Upper lobe of left lung (tissue), 6 donors: ENCODE results near the gene SLC45A3. TPM values are rescaled to one million over a fixed set of nuclear protein-coding genes. Genes with fewer than 3 reads are reported as not detected.

Source experiments
- ATAC-seq, 2 donors: fragments of 200-7000 bp; cut with Tn5 transposase; one replicate each; pipeline ENCODE4 v1.9.1; 2022; ENCODE audit warnings: mild to moderate bottlenecking in 2 of 2, moderate library complexity in 2 of 2; ENCODE audit not compliant: low FRiP score in 2 of 2
- DNase-seq, 2 donors: peaks; one replicate each; pipeline ENCODE4 v3.0.0-alpha.2; 2019 to 2020
- H3K27ac ChIP-seq, 4 donors: fragments of 200-600 bp; sonication (generic); one replicate each; pipeline ENCODE4 v1.5.1; 2016 to 2019
- H3K27me3 ChIP-seq, 4 donors: fragments of 200-600 bp; sonication (generic); one replicate each; pipeline ENCODE4 v1.5.1; 2017 to 2019
- H3K36me3 ChIP-seq, 4 donors: fragments of 200-600 bp; sonication (generic); one replicate each; pipeline ENCODE4 v1.5.1; 2016 to 2019
- H3K4me1 ChIP-seq, 4 donors: fragments of 200-600 bp; sonication (generic); one replicate each; pipeline ENCODE4 v1.5.1; 2018 to 2019
- H3K4me3 ChIP-seq, 4 donors: fragments of 200-600 bp; sonication (generic); one replicate each; pipeline ENCODE4 v1.5.1; 2017 to 2019; ENCODE audit warnings: mild to moderate bottlenecking in 2 of 4, moderate library complexity in 1 of 4
- H3K9me3 ChIP-seq, 4 donors: fragments of 200-600 bp; sonication (generic); one replicate each; pipeline ENCODE4 v1.5.1; 2018 to 2019
- CTCF ChIP-seq, 6 experiments: fragments of 450-650 bp in 4 of 6; fragments of 200-600 bp in 2 of 6; sonication (generic) in 2 of 6; IDR thresholded peaks; one replicate each; pipeline ENCODE4 v1.5.1; 2016 to 2019; ENCODE audit warnings: antibody characterized with exemption in 6 of 6
- EP300 ChIP-seq, 4 donors: sonication (generic); formaldehyde crosslinking; IDR thresholded peaks; one replicate each; pipeline ENCODE4 v1.5.1; 2017; ENCODE audit warnings: antibody characterized with exemption in 4 of 4, control low read depth in 2 of 4
- POLR2A ChIP-seq, 4 donors: fragments of 450-650 bp; IDR thresholded peaks; one replicate each; pipeline ENCODE4 v1.5.1; 2016 to 2017; ENCODE audit warnings: antibody characterized with exemption in 4 of 4, mild to moderate bottlenecking in 2 of 4
- POLR2AphosphoS5 ChIP-seq, 2 donors: sonication (generic); formaldehyde crosslinking; IDR thresholded peaks; one replicate each; pipeline ENCODE4 v1.5.1; 2017; ENCODE audit warnings: antibody characterized with exemption in 2 of 2
- WGBS, 2 donors: methylation state at CpG; one replicate each; pipeline ENCODE4 v1.1.5; 2017 to 2018; 5-methylcytosine and 5-hydroxymethylcytosine counted together
- total RNA-seq, 6 donors: library from RNA; depleted of rRNA in 4 of 6; stranded (reverse); fragments of >200 nt in 4 of 6; gene quantifications; one replicate each; pipeline versions ENCODE4 v1.1.0 to v1.2.1, GENCODE V29; 2016 to 2021
- donor health status: DM: no; HTN: no; CAD: no; lungs with moderate emphysema.
- donor health status: DM: no; HTN: yes; CAD: no; lungs with severe emphysema.

Gene SLC45A3
- total RNA-seq, 6 donors from 2014 or later, result 2.1 to 9.9 (median 4.1) TPM

DNA sequence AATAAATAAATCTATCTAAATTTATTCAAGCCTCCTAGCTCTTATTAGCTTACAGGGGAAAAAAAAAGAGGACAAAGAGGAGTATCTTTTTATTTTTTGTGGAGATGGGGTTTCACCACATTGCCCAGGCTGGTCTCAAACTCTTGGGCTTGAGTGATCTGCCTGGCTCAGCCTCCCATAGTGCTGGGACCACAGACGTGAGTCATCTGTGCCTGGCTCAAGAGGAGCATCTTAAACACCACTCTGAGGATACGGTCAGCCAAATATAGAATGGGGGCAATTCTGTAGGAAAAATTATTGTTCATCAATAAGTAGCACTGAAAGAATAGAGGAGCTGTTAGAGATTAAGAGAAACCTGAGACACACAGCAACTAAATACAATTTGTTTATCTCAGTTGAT is 24.1 kb downstream of the SLC45A3 start:
- ATAC-seq (no peak), DNase-seq (no peak)
- H3K27ac ChIP-seq, result no peak overlapping the region
- no peaks in the 10 kb centered on the region for H3K27me3 ChIP-seq
- no peaks in the 10 kb centered on the region for H3K9me3 ChIP-seq
- no peaks in the 10 kb centered on the region for H3K36me3 ChIP-seq
- WGBS, 2 donors, result 63 to 90% methylated on average over 2 of the region's 2 CpGs
- TF ChIP-seq CTCF (IDR thresholded peaks at IDR 0.05) (no peak), POLR2A (IDR thresholded peaks at IDR 0.05) (no peak), POLR2AphosphoS5 (IDR thresholded peaks at IDR 0.05) (no peak), EP300 (IDR thresholded peaks at IDR 0.05) (no peak)
- no peak overlapping the region for H3K4me3 ChIP-seq
- peaks cover 0 to 11% (median 1%) of the 10 kb centered on the region in 4 donors for H3K4me1 ChIP-seq

GRCh38 chr1:205652984-205653383 is 27.3 kb downstream of the SLC45A3 start:
- 76 to 82% methylated on average over 11 of the region's 11 CpGs for WGBS, 2 donors
- TF ChIP-seq POLR2AphosphoS5 (IDR thresholded peaks at IDR 0.05), result no peak
- TF ChIP-seq CTCF (IDR thresholded peaks at IDR 0.05), result no peak
- TF ChIP-seq EP300 (IDR thresholded peaks at IDR 0.05), result no peak
- no peak for TF ChIP-seq POLR2A (IDR thresholded peaks at IDR 0.05)
- H3K36me3 ChIP-seq, result no peaks in the 10 kb centered on the region
- no peaks in the 10 kb centered on the region for H3K27me3 ChIP-seq
- H3K9me3 ChIP-seq, result no peaks in the 10 kb centered on the region
- H3K4me3 ChIP-seq, result no peak overlapping the region
- H3K4me1 ChIP-seq, result peaks cover 0 to 4% (median 0%) of the 10 kb centered on the region in 4 donors
- H3K27ac ChIP-seq, result no peak overlapping the region
- DNase-seq, result no peak
- ATAC-seq, result no peak

- H3K4me3 ChIP-seq, result no peak overlapping the region
- no peaks in the 10 kb centered on the region for H3K27me3 ChIP-seq
- no peaks in the 10 kb centered on the region for H3K9me3 ChIP-seq
- ATAC-seq, result no peak
- WGBS, 2 donors, result 69 to 100% methylated on average over 1 of the region's 1 CpG
- no peak for DNase-seq
- no peak overlapping the region for H3K27ac ChIP-seq
- no peak for TF ChIP-seq CTCF (IDR thresholded peaks at IDR 0.05)
- no peak for TF ChIP-seq EP300 (IDR thresholded peaks at IDR 0.05)
- TF ChIP-seq POLR2AphosphoS5 (IDR thresholded peaks at IDR 0.05), result no peak
- TF ChIP-seq POLR2A (IDR thresholded peaks at IDR 0.05), result no peak
- no peaks in the 10 kb centered on the region for H3K36me3 ChIP-seq
- H3K4me1 ChIP-seq, result no peaks in the 10 kb centered on the region
These were observed 30.1 kb downstream of the SLC45A3 start for GRCh38 chr1:205650241-205650640.

- Histone ChIP-seq H3K27me3 (no peaks in the 10 kb centered on the region), H3K4me1 (no peaks in the 10 kb centered on the region), H3K9me3 (no peaks in the 10 kb centered on the region), H3K4me3 (no peak overlapping the region), H3K36me3 (no peaks in the 10 kb centered on the region), H3K27ac (no peak overlapping the region)
- TF ChIP-seq EP300 (IDR thresholded peaks at IDR 0.05), result no peak
- no peak for TF ChIP-seq POLR2AphosphoS5 (IDR thresholded peaks at IDR 0.05)
- no peak for TF ChIP-seq CTCF (IDR thresholded peaks at IDR 0.05)
- no peak for TF ChIP-seq POLR2A (IDR thresholded peaks at IDR 0.05)
- no peak for ATAC-seq
- WGBS, 2 donors, result 86 to 90% methylated on average over 8 of the region's 8 CpGs
- DNase-seq, result no peak
These were observed 34.8 kb downstream of the SLC45A3 start for GRCh38 chr1:205645519-205645918.

GRCh38 chr1:205642679-205643307 is 37.5 kb downstream of the SLC45A3 start:
- ATAC-seq (no peak), DNase-seq (no peak)
- no peaks in the 10 kb centered on the region for H3K27me3 ChIP-seq
- H3K36me3 ChIP-seq, result no peaks in the 10 kb centered on the region
- no peak for TF ChIP-seq POLR2A (IDR thresholded peaks at IDR 0.05)
- no peak for TF ChIP-seq EP300 (IDR thresholded peaks at IDR 0.05)
- TF ChIP-seq CTCF (IDR thresholded peaks at IDR 0.05), result no peak
- TF ChIP-seq POLR2AphosphoS5 (IDR thresholded peaks at IDR 0.05), result no peak
- H3K4me3 ChIP-seq, result no peak overlapping the region
- H3K9me3 ChIP-seq, result no peaks in the 10 kb centered on the region
- no peaks in the 10 kb centered on the region for H3K4me1 ChIP-seq
- 88% methylated on average over 2 of the region's 2 CpGs for WGBS, 2 donors
- H3K27ac ChIP-seq, result no peak overlapping the region
